SK-N-SH (cell line): ENCODE data around the gene CYP8B1. TPM values are rescaled to one million over a fixed set of nuclear protein-coding genes. Genes with fewer than 3 reads are reported as not detected.

ENCODE experiments used
- CTCF ChIA-PET: fragments of 300-600, 350-600 bp; formaldehyde crosslinking; extraction: SDS; loops from one replicate; lab custom pipeline; 2021; lab: Yijun Ruan, JAX
- POLR2A ChIA-PET: fragments of 350-600 bp; sonication (Branson Sonifier 250); formaldehyde crosslinking; extraction: SDS; loops from one replicate; lab custom pipeline; 2020; ENCODE audit warnings: antibody characterized with exemption, inconsistent platforms; lab: Yijun Ruan, JAX
- DNase-seq: peaks from one replicate; pipeline ENCODE4 v3.0.0; 2012
- H2AFZ ChIP-seq: fragments of 200-600 bp; sonication (generic); 2 replicates; pipeline ENCODE4 v1.8.1; 2016; ENCODE audit warnings: antibody characterized with exemption, mild to moderate bottlenecking, low read depth
- H3F3A ChIP-seq: fragments of 200-600 bp; sonication (generic); replicated peaks from 2 replicates; pipeline ENCODE3; 2016; ENCODE audit warnings: antibody characterized with exemption, mild to moderate bottlenecking; ENCODE audit not compliant: insufficient read depth
- H3K27ac ChIP-seq, 2 experiments: fragments of 200-500 bp in 1 of 2; fragments of 200-600 bp in 1 of 2; sonication (Bioruptor generic) in 1 of 2; sonication (generic), shearing (Covaris generic) in 1 of 2; 2 replicates each; pipeline versions ENCODE4 v1.5.1 to v1.6.1; 2014 to 2016; ENCODE audit warnings: low read depth in 2 of 2, inconsistent platforms in 1 of 2, low read length in 1 of 2, mild to moderate bottlenecking in 1 of 2, mixed read lengths in 1 of 2
- H3K27me3 ChIP-seq: fragments of 200-600 bp; sonication (generic), shearing (Covaris generic); 2 replicates; pipeline ENCODE4 v1.6.1; 2016; ENCODE audit warnings: mixed run types; ENCODE audit not compliant: insufficient read depth
- H3K36me3 ChIP-seq, 2 experiments: fragments of 200-500 bp in 1 of 2; fragments of 200-600 bp in 1 of 2; sonication (Bioruptor generic) in 1 of 2; sonication (generic) in 1 of 2; replicated peaks in 1 of 2; 2 replicates each; pipeline versions ENCODE3 to v1.5.1; 2014 to 2016; ENCODE audit warnings: low read length in 1 of 2, mild to moderate bottlenecking in 1 of 2; ENCODE audit not compliant: insufficient read depth in 2 of 2, control insufficient read depth in 1 of 2
- H3K4me1 ChIP-seq, 2 experiments: fragments of 200-500 bp in 1 of 2; fragments of 200-600 bp in 1 of 2; sonication (Bioruptor generic) in 1 of 2; sonication (generic), shearing (Covaris generic) in 1 of 2; 2 replicates each; pipeline versions ENCODE4 v1.5.1 to v1.6.1; 2014 to 2016; ENCODE audit warnings: low read depth in 1 of 2, low read length in 1 of 2, mixed run types in 1 of 2; ENCODE audit not compliant: insufficient read depth in 2 of 2, control insufficient read depth in 1 of 2
- H3K4me2 ChIP-seq: fragments of 200-600 bp; sonication (generic), shearing (Covaris generic); 2 replicates; pipeline ENCODE4 v1.6.1; 2017; ENCODE audit warnings: mixed run types
- H3K4me3 ChIP-seq, 2 experiments: fragments of 200-500 bp in 1 of 2; fragments of 200-600 bp in 1 of 2; sonication (Bioruptor generic) in 1 of 2; sonication (generic), shearing (Covaris generic) in 1 of 2; 2 replicates each; pipeline versions ENCODE4 v1.5.1 to v1.8.1; 2014 to 2016; ENCODE audit warnings: low read depth in 2 of 2, inconsistent platforms in 1 of 2, low read length in 1 of 2, mild to moderate bottlenecking in 1 of 2, mixed read lengths in 1 of 2, moderate library complexity in 1 of 2
- H3K79me2 ChIP-seq: fragments of 200-600 bp; sonication (generic); 2 replicates; pipeline ENCODE4 v1.8.1; 2017; ENCODE audit warnings: mild to moderate bottlenecking; ENCODE audit not compliant: insufficient read depth
- H3K9ac ChIP-seq: fragments of 200-600 bp; sonication (generic); 2 replicates; pipeline ENCODE4 v1.6.1; 2017; ENCODE audit warnings: mixed run types
- H3K9me2 ChIP-seq: fragments of 200-600 bp; sonication (generic); 2 replicates; pipeline ENCODE4 v1.6.1; 2017; ENCODE audit warnings: mixed run types
- H3K9me3 ChIP-seq: fragments of 200-600 bp; sonication (generic); 2 replicates; pipeline ENCODE4 v1.6.1; 2017; ENCODE audit warnings: mixed run types, mild to moderate bottlenecking, moderate library complexity
- H4K20me1 ChIP-seq: fragments of 200-600 bp; sonication (generic); 2 replicates; pipeline ENCODE4 v1.6.1; 2017; ENCODE audit warnings: mild to moderate bottlenecking, mixed run types; ENCODE audit not compliant: insufficient read depth
- CTCF ChIP-seq: fragments of 200-600 bp; sonication (generic); IDR thresholded peaks from 2 replicates; pipeline ENCODE4 v1.6.1; 2017; ENCODE audit warnings: antibody characterized with exemption, mild to moderate bottlenecking, moderate library complexity
- EZH2phosphoT487 ChIP-seq: fragments of 200-600 bp; sonication (generic); IDR thresholded peaks from 2 replicates; pipeline ENCODE4 v1.6.1; 2017; ENCODE audit warnings: low read depth, mixed run types, mild to moderate bottlenecking, antibody characterized with exemption, moderate library complexity, borderline replicate concordance
- FOSL2 ChIP-seq: IDR thresholded peaks from 2 replicates; pipeline ENCODE4 v1.4.0; 2012; ENCODE audit warnings: low read depth, mild to moderate bottlenecking, moderate library complexity, borderline replicate concordance
- FOXM1 ChIP-seq: IDR thresholded peaks from 2 replicates; pipeline ENCODE4 v1.4.0; 2012; ENCODE audit warnings: low read depth, mild to moderate bottlenecking
- GATA2 ChIP-seq: sonication (generic); formaldehyde crosslinking; IDR thresholded peaks from 2 replicates; pipeline ENCODE4 v1.5.0; 2020; ENCODE audit warnings: mild to moderate bottlenecking, missing genetic modification reagents
- JUND ChIP-seq: IDR thresholded peaks from 2 replicates; pipeline ENCODE4 v1.4.0; 2012
- MAX ChIP-seq: IDR thresholded peaks from 2 replicates; pipeline ENCODE4 v1.4.0; 2012; ENCODE audit warnings: low read depth
- MEF2A ChIP-seq: IDR thresholded peaks from 2 replicates; pipeline ENCODE4 v1.4.0; 2012; ENCODE audit warnings: low read depth, borderline replicate concordance
- MXI1 ChIP-seq: IDR thresholded peaks from 2 replicates; pipeline ENCODE4 v1.6.1; 2012; ENCODE audit warnings: mild to moderate bottlenecking, low read depth, low read length, improper control_type of control experiment
- POLR2AphosphoS5 ChIP-seq: IDR thresholded peaks from 2 replicates; pipeline ENCODE4 v1.6.1; 2012; ENCODE audit warnings: low read depth, low read length
- RAD21 ChIP-seq: IDR thresholded peaks from 2 replicates; pipeline ENCODE4 v1.6.1; 2012; ENCODE audit warnings: mild to moderate bottlenecking, low read length
- RCOR1 ChIP-seq: fragments of 150-350 bp; IDR thresholded peaks from 2 replicates; pipeline ENCODE4 v1.6.1; 2017; ENCODE audit warnings: antibody characterized with exemption, low read length
- TAF1 ChIP-seq: IDR thresholded peaks from 2 replicates; pipeline ENCODE4 v1.6.1; 2012; ENCODE audit warnings: low read depth, mild to moderate bottlenecking, low read length, moderate library complexity, borderline replicate concordance
- TCF12 ChIP-seq: IDR thresholded peaks from 2 replicates; pipeline ENCODE4 v1.4.0; 2012
- TEAD4 ChIP-seq: IDR thresholded peaks from 2 replicates; pipeline ENCODE4 v1.4.0; 2012; ENCODE audit warnings: mild to moderate bottlenecking, borderline replicate concordance; ENCODE audit not compliant: insufficient read depth
- YY1 ChIP-seq: IDR thresholded peaks from 2 replicates; pipeline ENCODE4 v1.4.0; 2012; ENCODE audit warnings: low read depth, mild to moderate bottlenecking
- WGBS: methylation state at CpG from one replicate; pipeline ENCODE4 v1.1.6; 2017; ENCODE audit warnings: low lambda C conversion rate; 5-methylcytosine and 5-hydroxymethylcytosine counted together
- polyA plus RNA-seq, 3 experiments: library from polyadenylated mRNA; depleted of rRNA; stranded (reverse); fragments of >200 nt; gene quantifications; 2 replicates each; pipeline ENCODE4 v1.2.3, GENCODE V29; 2012
- TF ChIP-seq, protein P1 (sequence below): IDR thresholded peaks from 2 replicates; pipeline ENCODE4 v1.4.0; 2012; ENCODE audit warnings: low read depth, borderline replicate concordance
- TF ChIP-seq, protein P2 (sequence below): fragments of 150-350 bp; IDR thresholded peaks from 2 replicates; pipeline ENCODE4 v1.6.1; 2017; ENCODE audit warnings: antibody characterized with exemption, low read length, low read depth, borderline replicate concordance

The CYP8B1 gene
- polyA plus RNA-seq, 1 of the 3 experiments (the other 2 are of a cell fraction) = not detected

DNA sequence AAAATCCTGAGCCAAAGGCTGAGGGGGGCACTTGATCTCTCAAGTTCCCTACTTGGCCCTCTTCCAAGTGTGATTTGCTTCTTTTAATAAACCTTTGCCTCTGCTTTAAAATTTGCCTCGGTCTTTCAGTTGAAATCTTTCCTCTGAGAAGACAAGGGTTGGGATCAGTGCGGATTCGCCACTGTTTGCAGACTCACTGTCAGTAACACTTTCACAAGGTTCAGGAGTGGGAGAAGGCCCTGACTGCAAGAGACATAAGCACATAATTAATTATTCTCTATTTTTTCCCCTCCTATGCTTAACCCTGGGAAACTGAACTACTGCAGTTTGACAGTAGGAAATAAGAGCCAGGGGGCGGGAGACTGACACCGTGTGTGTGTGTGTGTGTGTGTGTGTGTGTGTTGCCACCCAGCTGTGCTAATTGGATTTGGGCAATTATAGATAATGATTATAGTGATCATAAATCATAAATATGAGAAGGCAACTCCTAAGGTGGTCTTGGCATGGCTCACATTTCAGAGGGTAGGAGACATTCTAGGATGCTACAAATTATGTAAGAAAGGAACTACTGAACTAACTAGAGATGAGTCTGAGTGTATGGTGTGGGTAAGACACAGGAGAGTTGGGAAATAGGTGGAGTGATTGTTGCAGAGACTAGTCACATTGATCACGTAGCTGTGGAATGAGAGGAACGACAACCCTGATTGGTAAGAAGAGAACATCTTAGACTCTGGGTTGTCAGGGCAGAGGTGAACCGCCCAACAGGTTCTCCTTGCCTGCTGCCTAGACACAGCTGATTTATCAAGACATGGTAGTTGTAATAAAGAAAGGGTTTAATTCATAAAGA is 24.8 kb upstream of the CYP8B1 start:
- no peak for TF ChIP-seq TEAD4
- Histone ChIP-seq H3K4me3 (no peak overlapping the region), H3K27me3 (no peaks in the 10 kb centered on the region; the same call in 1 of the 2 replicates), H3K9me3 (no peaks in the 10 kb centered on the region), H3K36me3 (no peaks in the 10 kb centered on the region), H3K4me2 (no peak overlapping the region), H2AFZ (no peak overlapping the region), H4K20me1 (no peaks in the 10 kb centered on the region), H3K9ac (no peak overlapping the region), H3K4me1 (peaks cover 0 to 5% of the 10 kb centered on the region in 2 experiments; a peak in 2 of 4 replicates), H3K27ac (no peak overlapping the region), H3K9me2 (no peaks in the 10 kb centered on the region), H3K79me2 (no peaks in the 10 kb centered on the region), H3F3A (no peaks in the 10 kb centered on the region)
- 66% methylated on average over 8 of the region's 8 CpGs for WGBS
- ChIA-PET POLR2A (no interaction called here), CTCF (interaction anchor here (1.1 kb wide), 1 partner anchor 19 kb away, joined by 3 read pairs; no protein-coding TSS in a partner anchor)
- no peak for DNase-seq

- no peak overlapping the region for H3K4me3 ChIP-seq
- CTCF ChIA-PET = no interaction called here
Observed at GRCh38 chr3:42898896-42899675, 23.4 kb upstream of the CYP8B1 start.

DNA sequence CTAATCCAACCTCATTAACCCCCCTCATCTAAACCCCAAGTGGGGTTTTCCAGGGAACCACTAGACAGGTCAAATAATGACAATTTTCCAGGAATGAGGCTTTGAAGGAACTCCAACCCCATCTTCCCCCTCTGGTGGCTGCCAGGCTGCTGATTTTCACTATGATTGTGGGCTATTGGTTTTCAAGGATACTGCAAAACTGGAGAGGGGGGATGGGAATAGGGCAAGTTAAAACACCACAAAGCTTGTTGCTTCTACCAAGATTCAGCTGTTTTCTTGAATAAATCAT is 19.8 kb upstream of the CYP8B1 start:
- DNase-seq = no peak
- Histone ChIP-seq H3K36me3 (no peaks in the 10 kb centered on the region), H3K79me2 (no peaks in the 10 kb centered on the region), H2AFZ (no peak overlapping the region), H3K4me3 (no peak overlapping the region), H3K9me2 (no peaks in the 10 kb centered on the region), H3K4me1 (no peaks in the 10 kb centered on the region), H3K27me3 (no peaks in the 10 kb centered on the region), H3K9ac (no peak overlapping the region), H3K4me2 (no peak overlapping the region), H3K9me3 (no peaks in the 10 kb centered on the region), H4K20me1 (no peaks in the 10 kb centered on the region), H3K27ac (no peak overlapping the region), H3F3A (no peaks in the 10 kb centered on the region)
- ChIA-PET POLR2A (no interaction called here), CTCF (no interaction called here)
- TF ChIP-seq, protein P1, sequence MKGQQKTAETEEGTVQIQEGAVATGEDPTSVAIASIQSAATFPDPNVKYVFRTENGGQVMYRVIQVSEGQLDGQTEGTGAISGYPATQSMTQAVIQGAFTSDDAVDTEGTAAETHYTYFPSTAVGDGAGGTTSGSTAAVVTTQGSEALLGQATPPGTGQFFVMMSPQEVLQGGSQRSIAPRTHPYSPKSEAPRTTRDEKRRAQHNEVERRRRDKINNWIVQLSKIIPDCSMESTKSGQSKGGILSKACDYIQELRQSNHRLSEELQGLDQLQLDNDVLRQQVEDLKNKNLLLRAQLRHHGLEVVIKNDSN = no peak
- no peak for TF ChIP-seq MEF2A
- no peak for TF ChIP-seq POLR2AphosphoS5
- no peak for TF ChIP-seq RAD21
- TF ChIP-seq EZH2phosphoT487 = no peak
- no peak for TF ChIP-seq TAF1
- TF ChIP-seq, protein P2, sequence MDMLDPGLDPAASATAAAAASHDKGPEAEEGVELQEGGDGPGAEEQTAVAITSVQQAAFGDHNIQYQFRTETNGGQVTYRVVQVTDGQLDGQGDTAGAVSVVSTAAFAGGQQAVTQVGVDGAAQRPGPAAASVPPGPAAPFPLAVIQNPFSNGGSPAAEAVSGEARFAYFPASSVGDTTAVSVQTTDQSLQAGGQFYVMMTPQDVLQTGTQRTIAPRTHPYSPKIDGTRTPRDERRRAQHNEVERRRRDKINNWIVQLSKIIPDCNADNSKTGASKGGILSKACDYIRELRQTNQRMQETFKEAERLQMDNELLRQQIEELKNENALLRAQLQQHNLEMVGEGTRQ = no peak
- no peak for TF ChIP-seq CTCF
- TF ChIP-seq FOSL2 = no peak
- no peak for TF ChIP-seq RCOR1
- no peak for TF ChIP-seq JUND
- TF ChIP-seq YY1 = no peak
- no peak for TF ChIP-seq TCF12
- TF ChIP-seq GATA2 (CRISPR knock-in tag) = no peak
- TF ChIP-seq MXI1 = no peak

More at GRCh38 chr3:42898896-42899675, 23.4 kb upstream of the CYP8B1 start:
- Histone ChIP-seq H3F3A (no peaks in the 10 kb centered on the region), H3K79me2 (no peaks in the 10 kb centered on the region), H3K9ac (no peak overlapping the region), H3K27ac (no peak overlapping the region), H3K9me3 (no peaks in the 10 kb centered on the region), H3K27me3 (no peaks in the 10 kb centered on the region), H2AFZ (no peak overlapping the region), H3K36me3 (no peaks in the 10 kb centered on the region), H3K4me2 (no peak overlapping the region), H3K9me2 (no peaks in the 10 kb centered on the region), H3K4me1 (peaks cover 0 to 5% of the 10 kb centered on the region in 2 experiments; a peak in 2 of 4 replicates), H4K20me1 (no peaks in the 10 kb centered on the region)
- DNase-seq = no peak
- no peak for TF ChIP-seq MAX
- no peak for TF ChIP-seq FOXM1
- no peak for TF ChIP-seq MXI1
- POLR2A ChIA-PET = no interaction called here
